H9 (cell line): Measurements from ENCODE around the gene SPATA2. TPM values are rescaled to one million over a fixed set of nuclear protein-coding genes. Genes with fewer than 3 reads are reported as not detected.

ENCODE experiments used
- DNase-seq: peaks from one replicate; pipeline ENCODE4 v3.0.0-alpha.2; 2017
- H2AFZ ChIP-seq: one replicate; pipeline ENCODE4 v1.6.1; 2013; ENCODE audit warnings: mild to moderate bottlenecking, low read length, control low read depth, moderate library complexity
- H2AK5ac ChIP-seq: 2 replicates; pipeline ENCODE4 v1.6.1; 2013; ENCODE audit warnings: low read length, control low read depth, mixed read lengths; ENCODE audit not compliant: insufficient read length
- H2BK120ac ChIP-seq: one replicate; pipeline ENCODE4 v1.6.1; 2013; ENCODE audit warnings: low read depth, mild to moderate bottlenecking, low read length, control low read depth, inconsistent platforms; ENCODE audit not compliant: poor library complexity, severe bottlenecking
- H2BK12ac ChIP-seq: 2 replicates; pipeline ENCODE4 v1.6.1; 2013; ENCODE audit warnings: low read length, control low read depth, mixed read lengths, low read depth; ENCODE audit not compliant: insufficient read length
- H2BK15ac ChIP-seq: 2 replicates; pipeline ENCODE4 v1.6.1; 2013; ENCODE audit warnings: low read depth, low read length, control low read depth
- H2BK20ac ChIP-seq: one replicate; pipeline ENCODE4 v1.6.1; 2013; ENCODE audit warnings: low read depth, mild to moderate bottlenecking, low read length, control low read depth, inconsistent platforms; ENCODE audit not compliant: poor library complexity, severe bottlenecking
- H2BK5ac ChIP-seq: 2 replicates; pipeline ENCODE4 v1.6.1; 2013; ENCODE audit warnings: low read length, control low read depth, mixed read lengths; ENCODE audit not compliant: insufficient read length
- H3K14ac ChIP-seq: 2 replicates; pipeline ENCODE4 v1.6.1; 2013; ENCODE audit warnings: low read length, control low read depth; ENCODE audit not compliant: insufficient read depth
- H3K18ac ChIP-seq: 2 replicates; pipeline ENCODE4 v1.6.1; 2013; ENCODE audit warnings: low read depth, mild to moderate bottlenecking, mixed read lengths, low read length, control low read depth; ENCODE audit not compliant: insufficient read length
- H3K23ac ChIP-seq: 2 replicates; pipeline ENCODE4 v1.6.1; 2013; ENCODE audit warnings: low read length, control low read depth, mixed read lengths, low read depth; ENCODE audit not compliant: insufficient read length
- H3K23me2 ChIP-seq: 2 replicates; pipeline ENCODE4 v1.6.1; 2013; ENCODE audit warnings: low read depth, mild to moderate bottlenecking, mixed read lengths, low read length, control low read depth; ENCODE audit not compliant: insufficient read length, poor library complexity, severe bottlenecking
- H3K27ac ChIP-seq: 2 replicates; pipeline ENCODE4 v1.5.1; 2013; ENCODE audit warnings: low read length, control low read depth, mixed read lengths, low read depth; ENCODE audit not compliant: insufficient read length
- H3K27me3 ChIP-seq: 2 replicates; pipeline ENCODE4 v1.6.1; 2013; ENCODE audit warnings: low read length, control low read depth, inconsistent platforms; ENCODE audit not compliant: insufficient read depth
- H3K4ac ChIP-seq: 2 replicates; pipeline ENCODE4 v1.6.1; 2013; ENCODE audit warnings: low read depth, mild to moderate bottlenecking, control low read depth, inconsistent platforms, low read length, moderate library complexity
- H3K4me1 ChIP-seq: 2 replicates; pipeline ENCODE4 v1.6.1; 2013; ENCODE audit warnings: low read length, control low read depth, inconsistent platforms; ENCODE audit not compliant: insufficient read depth
- H3K4me2 ChIP-seq: 2 replicates; pipeline ENCODE4 v1.6.1; 2013; ENCODE audit warnings: low read length, control low read depth, mixed read lengths; ENCODE audit not compliant: insufficient read length, insufficient read depth
- H3K56ac ChIP-seq: 2 replicates; pipeline ENCODE4 v1.6.1; 2013; ENCODE audit warnings: low read depth, mild to moderate bottlenecking, mixed read lengths, low read length, control low read depth; ENCODE audit not compliant: insufficient read length
- H3K79me1 ChIP-seq: 2 replicates; pipeline ENCODE4 v1.6.1; 2013; ENCODE audit warnings: low read depth, mild to moderate bottlenecking, moderate library complexity, low read length, control low read depth, inconsistent platforms; ENCODE audit not compliant: insufficient read depth, poor library complexity, severe bottlenecking
- H3K79me2 ChIP-seq: 2 replicates; pipeline ENCODE4 v1.6.1; 2013; ENCODE audit warnings: low read length, control low read depth, inconsistent platforms; ENCODE audit not compliant: insufficient read depth
- H3K9ac ChIP-seq: 2 replicates; pipeline ENCODE4 v1.6.1; 2013; ENCODE audit warnings: low read length, control low read depth, mixed read lengths; ENCODE audit not compliant: insufficient read length; ENCODE audit errors: extremely low read depth
- H3K9me3 ChIP-seq: one replicate; pipeline ENCODE4 v1.6.1; 2013; ENCODE audit warnings: low read depth, low read length, inconsistent platforms; ENCODE audit not compliant: control insufficient read depth
- H3T11ph ChIP-seq: one replicate; pipeline ENCODE4 v1.6.1; 2013; ENCODE audit warnings: mild to moderate bottlenecking, low read length, control low read depth, inconsistent platforms
- H4K20me1 ChIP-seq: one replicate; pipeline ENCODE4 v1.6.1; 2013; ENCODE audit not compliant: control insufficient read depth, insufficient read length, insufficient read depth
- H4K5ac ChIP-seq: 2 replicates; pipeline ENCODE4 v1.6.1; 2013; ENCODE audit warnings: low read depth, mild to moderate bottlenecking, mixed read lengths, low read length, control low read depth; ENCODE audit not compliant: insufficient read length
- H4K8ac ChIP-seq: replicated peaks from 2 replicates; pipeline ENCODE4 v1.6.1; 2013; ENCODE audit warnings: low read length, control low read depth, mixed read lengths, low read depth; ENCODE audit not compliant: insufficient read length
- H4K91ac ChIP-seq: 2 replicates; pipeline ENCODE4 v1.6.1; 2013; ENCODE audit warnings: low read depth, mild to moderate bottlenecking, moderate library complexity, mixed read lengths, low read length, control low read depth; ENCODE audit not compliant: insufficient read length
- H3K27ac Mint-ChIP-seq, 3 experiments: 2 replicates in 2 of 3; 3 replicates in 1 of 3; pipeline ENCODE4 v1.8.0; 2020 to 2021; ENCODE audit warnings: mixed read lengths in 3 of 3, mild to moderate bottlenecking in 1 of 3, moderate library complexity in 1 of 3
- H3K27me3 Mint-ChIP-seq: 2 replicates; pipeline ENCODE4 v1.8.0; 2021; ENCODE audit warnings: low read depth, mild to moderate bottlenecking, moderate library complexity, mixed read lengths
- H3K36me3 Mint-ChIP-seq, 3 experiments: 2 replicates in 2 of 3; 3 replicates in 1 of 3; pipeline ENCODE4 v1.8.0; 2020 to 2021; ENCODE audit warnings: low read depth in 3 of 3, mixed read lengths in 3 of 3; ENCODE audit not compliant: insufficient read depth in 1 of 3
- H3K4me1 Mint-ChIP-seq, 2 experiments: 2 replicates each; pipeline ENCODE4 v1.8.0; 2020; ENCODE audit warnings: mixed read lengths in 2 of 2
- H3K4me3 Mint-ChIP-seq, 2 experiments: 2 replicates in 1 of 2; 3 replicates in 1 of 2; pipeline ENCODE4 v1.8.0; 2020 to 2021; ENCODE audit warnings: mild to moderate bottlenecking in 2 of 2, mixed read lengths in 2 of 2, moderate library complexity in 1 of 2
- H3K9me3 Mint-ChIP-seq, 2 experiments: 2 replicates in 1 of 2; 3 replicates in 1 of 2; pipeline ENCODE4 v1.8.0; 2020; ENCODE audit warnings: mild to moderate bottlenecking in 2 of 2, mixed read lengths in 2 of 2, moderate library complexity in 1 of 2
- WGBS: extraction: QIAGEN DNeasy Blood & Tissue Kit; methylation state at CpG from one replicate; pipeline ENCODE4 v1.1.7; 2013; ENCODE audit warnings: missing lambda C conversion rate, low lambda C conversion rate, mixed read lengths; ENCODE audit not compliant: insufficient read length; ENCODE audit errors: extremely low coverage; 5-methylcytosine and 5-hydroxymethylcytosine counted together
- total RNA-seq: library from RNA; stranded (reverse); gene quantifications from 2 replicates; pipeline ENCODE4 v1.2.1, GENCODE V29; 2021
- TF ChIP-seq, protein P1 (sequence below): fragments of 200-600 bp; sonication (generic); conservative IDR thresholded peaks from 3 replicates; pipeline ENCODE4 v1.8.0; 2021; ENCODE audit warnings: antibody characterized with exemption, mild to moderate bottlenecking

SPATA2 gene
- total RNA-seq, 1 experiment from 2014 or later = 9.6 TPM

DNA sequence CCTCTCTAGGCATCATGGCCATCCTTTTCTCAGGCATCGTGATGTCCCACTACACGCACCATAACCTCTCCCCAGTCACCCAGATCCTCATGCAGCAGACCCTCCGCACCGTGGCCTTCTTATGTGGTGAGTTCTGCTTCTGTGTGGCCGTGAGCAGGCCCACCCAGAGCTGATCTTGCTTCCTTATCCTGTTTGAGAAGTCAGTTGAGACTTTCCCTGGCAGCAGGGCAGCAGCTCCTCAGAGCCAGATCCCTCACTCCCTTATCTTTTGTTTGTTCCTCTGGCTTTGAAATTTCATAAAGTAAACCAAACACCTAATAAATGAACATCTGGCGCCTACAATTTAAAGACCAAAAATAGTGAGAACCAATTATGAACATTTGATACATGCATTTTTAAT is 40.6 kb downstream of the SPATA2 start:
- Histone ChIP-seq H3K4me1 (no peaks in the 10 kb centered on the region), H3K9ac (no peak overlapping the region), H3K79me2 (no peaks in the 10 kb centered on the region), H3K23me2 (no peaks in the 10 kb centered on the region), H2BK20ac (no peak overlapping the region), H3K27ac (no peak overlapping the region), H2BK5ac (no peak overlapping the region), H3K79me1 (no peaks in the 10 kb centered on the region), H2BK12ac (no peak overlapping the region), H4K5ac (no peak overlapping the region), H4K20me1 (peaks cover 3% of the 10 kb centered on the region), H3K4ac (no peak overlapping the region), H3K9me3 (no peaks in the 10 kb centered on the region), H4K8ac (no peak overlapping the region), H2BK15ac (no peak overlapping the region), H4K91ac (no peak overlapping the region), H3K4me2 (no peak overlapping the region), H3K27me3 (no peaks in the 10 kb centered on the region), H2AFZ (no peak overlapping the region), H3K56ac (no peak overlapping the region), H3K14ac (no peak overlapping the region; the same call in 1 of the 2 replicates), H3T11ph (no peak overlapping the region), H3K23ac (no peak overlapping the region), H3K18ac (no peak overlapping the region), H2AK5ac (no peak overlapping the region), H2BK120ac (no peak overlapping the region)
- TF ChIP-seq, protein P1, sequence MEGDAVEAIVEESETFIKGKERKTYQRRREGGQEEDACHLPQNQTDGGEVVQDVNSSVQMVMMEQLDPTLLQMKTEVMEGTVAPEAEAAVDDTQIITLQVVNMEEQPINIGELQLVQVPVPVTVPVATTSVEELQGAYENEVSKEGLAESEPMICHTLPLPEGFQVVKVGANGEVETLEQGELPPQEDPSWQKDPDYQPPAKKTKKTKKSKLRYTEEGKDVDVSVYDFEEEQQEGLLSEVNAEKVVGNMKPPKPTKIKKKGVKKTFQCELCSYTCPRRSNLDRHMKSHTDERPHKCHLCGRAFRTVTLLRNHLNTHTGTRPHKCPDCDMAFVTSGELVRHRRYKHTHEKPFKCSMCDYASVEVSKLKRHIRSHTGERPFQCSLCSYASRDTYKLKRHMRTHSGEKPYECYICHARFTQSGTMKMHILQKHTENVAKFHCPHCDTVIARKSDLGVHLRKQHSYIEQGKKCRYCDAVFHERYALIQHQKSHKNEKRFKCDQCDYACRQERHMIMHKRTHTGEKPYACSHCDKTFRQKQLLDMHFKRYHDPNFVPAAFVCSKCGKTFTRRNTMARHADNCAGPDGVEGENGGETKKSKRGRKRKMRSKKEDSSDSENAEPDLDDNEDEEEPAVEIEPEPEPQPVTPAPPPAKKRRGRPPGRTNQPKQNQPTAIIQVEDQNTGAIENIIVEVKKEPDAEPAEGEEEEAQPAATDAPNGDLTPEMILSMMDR = no peak
- H3K27me3 Mint-ChIP-seq = no peaks in the 10 kb centered on the region
- H3K27ac Mint-ChIP-seq = peak overlapping the region in 2 of 3 experiments; percentile 9 to 21; a peak in 1 of 7 replicates
- no peaks in the 10 kb centered on the region; a peak in 1 of 4 replicates for H3K4me1 Mint-ChIP-seq
- H3K4me3 Mint-ChIP-seq = no peak overlapping the region
- peaks cover 0 to 17% (median 0%) of the 10 kb centered on the region in 3 experiments; a peak in 3 of 7 replicates for H3K36me3 Mint-ChIP-seq
- H3K9me3 Mint-ChIP-seq = no peaks in the 10 kb centered on the region; a peak in 1 of 5 replicates
- DNase-seq = no peak
- WGBS = no CpG with 5 or more reads among the region's 6 CpGs
